GM12878 (cell line): ENCODE results near the gene HSPA12B. TPM values are rescaled to one million over a fixed set of nuclear protein-coding genes. Genes with fewer than 3 reads are reported as not detected.
A peak's percentile ranks its signal among the peaks of the same experiment; 100 is the strongest.

Experiments
- CBX5 ChIP-seq: sonication (generic); IDR thresholded peaks from 2 replicates; pipeline ENCODE4 v1.6.1; 2016; ENCODE audit warnings: low read depth, moderate library complexity, mild to moderate bottlenecking, inconsistent platforms
- CHD4 ChIP-seq: fragments of 200-600 bp; sonication (generic); IDR thresholded peaks from 2 replicates; pipeline ENCODE4 v1.6.1; 2016; ENCODE audit warnings: mild to moderate bottlenecking
- CTCF ChIP-seq, 3 experiments: IDR thresholded peaks in 2 of 3; conservative IDR thresholded peaks in 1 of 3; 2 replicates each; pipeline ENCODE4 v1.5.1; 2011; ENCODE audit warnings: low read depth in 3 of 3, low read length in 3 of 3, mild to moderate bottlenecking in 3 of 3, control low read depth in 2 of 3, moderate library complexity in 2 of 3, inconsistent platforms in 1 of 3, mixed read lengths in 1 of 3; ENCODE audit not compliant: control insufficient read depth in 2 of 3, insufficient read depth in 1 of 3; ENCODE audit errors: extremely low read depth in 1 of 3
- DPF2 ChIP-seq: fragments of 450-650 bp; IDR thresholded peaks from 2 replicates; pipeline ENCODE4 v1.6.1; 2017; ENCODE audit warnings: mild to moderate bottlenecking
- EED ChIP-seq: sonication (generic); IDR thresholded peaks from 2 replicates; pipeline ENCODE4 v1.6.1; 2016; ENCODE audit warnings: antibody characterized with exemption, low read depth
- EZH2 ChIP-seq: IDR thresholded peaks from 2 replicates; pipeline ENCODE4 v1.6.1; 2012; ENCODE audit warnings: low read depth, mild to moderate bottlenecking, control low read depth, inconsistent platforms, low read length, borderline replicate concordance; ENCODE audit not compliant: control insufficient read depth
- FOS ChIP-seq: IDR thresholded peaks from 3 replicates; pipeline ENCODE4 v1.6.1; 2011; ENCODE audit warnings: borderline replicate concordance; ENCODE audit not compliant: insufficient read length; ENCODE audit errors: extremely low read depth
- FOXK2 ChIP-seq: fragments of 450-650 bp; IDR thresholded peaks from 2 replicates; pipeline ENCODE4 v1.6.1; 2017; ENCODE audit warnings: mild to moderate bottlenecking, moderate library complexity
- GABPA ChIP-seq: IDR thresholded peaks from 2 replicates; pipeline ENCODE4 v1.6.1; 2014; ENCODE audit warnings: antibody characterized with exemption, low read depth, mild to moderate bottlenecking, inconsistent platforms
- MLLT1 ChIP-seq: fragments of 450-650 bp; IDR thresholded peaks from 2 replicates; pipeline ENCODE4 v1.6.1; 2016; ENCODE audit warnings: mild to moderate bottlenecking
- POLR2AphosphoS5 ChIP-seq: IDR thresholded peaks from 2 replicates; pipeline ENCODE4 v1.6.1; 2011; ENCODE audit warnings: mild to moderate bottlenecking, low read length, inconsistent platforms
- POU2F2 ChIP-seq: IDR thresholded peaks from 3 replicates; pipeline ENCODE4 v1.6.1; 2011; ENCODE audit warnings: low read depth, mild to moderate bottlenecking, low read length, borderline replicate concordance
- SKIL ChIP-seq: fragments of 450-650 bp; IDR thresholded peaks from 2 replicates; pipeline ENCODE4 v1.6.1; 2017; ENCODE audit warnings: mild to moderate bottlenecking, low read depth, inconsistent platforms; ENCODE audit not compliant: poor library complexity, severe bottlenecking
- SMAD1 ChIP-seq: fragments of 450-650 bp; IDR thresholded peaks from 2 replicates; pipeline ENCODE4 v1.6.1; 2018; ENCODE audit warnings: mild to moderate bottlenecking, low read depth; ENCODE audit not compliant: partially characterized antibody
- SREBF1 ChIP-seq: IDR thresholded peaks from 2 replicates; pipeline ENCODE4 v1.6.1; 2012; ENCODE audit warnings: mild to moderate bottlenecking, low read length
- STAT1 ChIP-seq: fragments of 450-650 bp; conservative IDR thresholded peaks from 2 replicates; pipeline ENCODE4 v1.6.1; 2014; ENCODE audit warnings: antibody characterized with exemption, mild to moderate bottlenecking
- TAF1 ChIP-seq: IDR thresholded peaks from 2 replicates; pipeline ENCODE4 v1.6.1; 2011; ENCODE audit warnings: mild to moderate bottlenecking, low read depth, low read length, borderline replicate concordance
- TCF7 ChIP-seq: IDR thresholded peaks from 2 replicates; pipeline ENCODE4 v1.6.1; 2014; ENCODE audit warnings: antibody characterized with exemption, borderline replicate concordance
- ZNF217 ChIP-seq: fragments of 450-650 bp; IDR thresholded peaks from 2 replicates; pipeline ENCODE4 v1.6.1; 2017; ENCODE audit warnings: antibody characterized with exemption, mild to moderate bottlenecking
- ZNF592 ChIP-seq: fragments of 450-650 bp; IDR thresholded peaks from 2 replicates; pipeline ENCODE4 v1.6.1; 2017; ENCODE audit warnings: mild to moderate bottlenecking, moderate library complexity
- polyA plus RNA-seq, 11 experiments: library from polyadenylated mRNA; depleted of rRNA in 4 of 11; unstranded in 6 of 11; stranded (reverse) in 5 of 11; fragments of >200 nt; fragmentation: Nextera tagmentation in 4 of 11; fragmentation: Illumina TruSeq in 1 of 11; extraction: Ambion mirVana in 4 of 11; extraction: Trizol in 1 of 11; gene quantifications; 1 replicate in 1 of 11; 2 replicates in 10 of 11; pipeline versions ENCODE4 v1.2.1 to v1.2.3, GENCODE V29; 2011 to 2016; ENCODE audit warnings: inconsistent platforms in 2 of 11, missing spikeins in 2 of 11, low read depth in 1 of 11
- total RNA-seq, 4 experiments: library from RNA; depleted of rRNA in 3 of 4; stranded (reverse); fragments of >200 nt in 3 of 4; fragmentation: Illumina TruSeq in 1 of 4; extraction: Trizol in 1 of 4; gene quantifications; 2 replicates each; pipeline versions ENCODE4 v1.2.1 to v1.2.3, GENCODE V29; 2013 to 2021

The HSPA12B gene
- total and polyA plus RNA-seq, 10 of the 15 experiments (the other 5 are each of a cell fraction or from before 2014, with no cell fraction given) = 0.08 TPM; not detected in 9

DNA sequence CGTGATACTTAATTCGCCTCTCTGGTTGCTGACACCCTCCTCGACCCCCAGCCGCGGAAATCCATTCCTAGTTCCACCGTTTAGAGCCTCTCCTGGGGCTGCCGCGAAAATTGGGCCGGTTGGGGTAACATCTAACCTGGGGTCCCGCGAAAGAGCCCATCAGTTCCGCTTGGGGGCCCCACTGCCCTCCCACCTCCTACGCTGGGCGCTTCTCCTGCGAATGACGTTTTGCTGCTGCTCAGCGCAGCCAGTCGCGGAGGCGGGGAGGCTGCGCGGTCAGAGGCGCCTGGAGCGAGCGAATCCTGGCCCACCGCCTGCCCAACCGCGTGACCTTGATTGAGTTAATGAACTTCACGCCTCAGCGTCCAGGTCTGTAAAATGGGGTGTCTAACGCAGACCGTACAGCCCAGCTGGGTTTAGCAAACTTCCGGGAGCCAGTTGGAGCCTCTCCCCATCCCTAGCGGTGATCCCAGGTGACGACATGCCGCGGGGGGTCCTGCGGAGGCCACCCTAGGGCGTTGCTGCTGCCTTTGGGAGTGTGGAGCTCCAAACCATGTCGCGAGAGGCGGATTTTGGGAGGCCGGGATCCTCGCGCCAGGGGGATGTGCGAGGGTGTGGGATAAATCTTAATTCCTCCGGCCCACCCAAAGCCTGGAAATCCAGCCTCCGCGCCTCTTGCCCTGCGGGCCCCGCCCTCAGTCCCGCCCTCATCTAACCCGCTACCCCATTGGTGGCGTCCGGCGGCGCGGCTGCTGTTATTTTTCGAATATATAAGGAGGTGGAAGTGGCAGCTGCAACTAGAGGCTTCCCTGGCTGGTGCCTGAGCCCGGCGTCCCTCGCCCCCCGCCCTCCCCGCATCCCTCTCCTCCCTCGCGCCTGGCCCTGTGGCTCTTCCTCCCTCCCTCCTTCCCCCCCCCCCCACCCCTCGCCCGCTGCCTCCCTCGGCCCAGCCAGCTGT lies 63.3 kb downstream of the HSPA12B start, which contains the start of gene CDC25B (continued):
- TF ChIP-seq SKIL = no peak
- TF ChIP-seq POLR2AphosphoS5 = peak; percentile 67; the same call in 1 of the 2 replicates
- TF ChIP-seq CHD4 = no peak
- no peak for TF ChIP-seq FOXK2
- no peak for TF ChIP-seq ZNF592
- TF ChIP-seq EED = peak; percentile 78
- TF ChIP-seq GABPA = no peak
- no peak; the same call in 1 of the 2 replicates for TF ChIP-seq TAF1
- peak; percentile 80 for TF ChIP-seq DPF2
- TF ChIP-seq CTCF (IDR thresholded peaks at IDR 0.05 in 2 of 3, conservative IDR thresholded peaks at IDR 0.05 in 1 of 3; ENCODE audit: control insufficient read depth in 2 of 3, extremely low read depth in 1 of 3, insufficient read depth in 1 of 3, low read depth in 3 of 3, low read length in 3 of 3) = peak in 2 of 3 experiments; percentile 12 to 48; a peak in 2 of 6 replicates
- peak; percentile 63 for TF ChIP-seq MLLT1
- peak; percentile 93 for TF ChIP-seq ZNF217
- no peak for TF ChIP-seq STAT1
- TF ChIP-seq FOS = no peak
- TF ChIP-seq POU2F2 = peak; percentile 44; the same call in 1 of the 3 replicates
- no peak for TF ChIP-seq SREBF1
- TF ChIP-seq CBX5 = no peak
- TF ChIP-seq SMAD1 = no peak
- TF ChIP-seq TCF7 = no peak
- TF ChIP-seq EZH2 = no peak
